GM19328 (cell line): ENCODE results near the gene DUSP9.
"Not testable (repeated sequence)": the region's sequence is repeated elsewhere in the genome, so short reads cannot be mapped to it uniquely, and the experiment has no call there.

Source experiments
- ATAC-seq: cut with Tn5 transposase; IDR thresholded peaks from one replicate; pipeline ENCODE4 v1.9.1; 2021; ENCODE audit warnings: mild to moderate bottlenecking, moderate library complexity; ENCODE audit not compliant: unreplicated experiment

The DUSP9 gene

GRCh38 chrX:153689654-153690465 lies 42.9 kb downstream of the DUSP9 start:
- no peak for ATAC-seq

GRCh38 chrX:153690466-153690865 lies 43.5 kb downstream of the DUSP9 start:
- ATAC-seq: no peak

GRCh38 chrX:153691032-153691827 lies 44.2 kb downstream of the DUSP9 start:
- ATAC-seq: not testable (repeated sequence)

GRCh38 chrX:153692003-153692402 lies 45.0 kb downstream of the DUSP9 start:
- ATAC-seq: no peak

GRCh38 chrX:153692611-153693156 lies 45.7 kb downstream of the DUSP9 start:
- no peak for ATAC-seq

GRCh38 chrX:153693216-153694086 lies 46.4 kb downstream of the DUSP9 start:
- ATAC-seq: no peak

- not testable (repeated sequence) for ATAC-seq
Measured at GRCh38 chrX:153694256-153694655, 47.3 kb downstream of the DUSP9 start.

GRCh38 chrX:153694687-153695270 lies 47.8 kb downstream of the DUSP9 start:
- ATAC-seq: no peak

GRCh38 chrX:153696100-153696499 lies 49.1 kb downstream of the DUSP9 start:
- ATAC-seq: no peak

GRCh38 chrX:153696538-153696937 lies 49.5 kb downstream of the DUSP9 start:
- not testable (repeated sequence) for ATAC-seq

GRCh38 chrX:153696986-153697722 lies 50.2 kb downstream of the DUSP9 start:
- not testable (repeated sequence) for ATAC-seq

GRCh38 chrX:153697924-153698865 lies 51.2 kb downstream of the DUSP9 start:
- no peak for ATAC-seq

- not testable (repeated sequence) for ATAC-seq
Measured at GRCh38 chrX:153699210-153699783, 52.3 kb downstream of the DUSP9 start.

- not testable (repeated sequence) for ATAC-seq
Measured at GRCh38 chrX:153699784-153700371, 52.9 kb downstream of the DUSP9 start.

GRCh38 chrX:153700376-153700945 lies 53.5 kb downstream of the DUSP9 start:
- ATAC-seq: no peak
